ENCODE measurements around the gene CACNA1C. TPM values are rescaled to one million over a fixed set of nuclear protein-coding genes. Genes with fewer than 3 reads are reported as not detected.

CACNA1C gene
- total and polyA plus RNA-seq, 2 of the 4 experiments (the other 2 are of a cell fraction) = 1.6 to 2.6 TPM

GRCh38 chr12:2145433-2145998 lies 92.7 kb downstream of the CACNA1C start:
- Histone ChIP-seq H2BK120ac (ENCODE audit: low read depth, low read length) (no peak overlapping the region), H3K9me1 (ENCODE audit: insufficient read depth, low read length) (0 out of 2 replicates have a peak, but pooled peaks cover 3% of the 10 kb centered on the region), H4K5ac (ENCODE audit: low read depth, low read length) (no peak overlapping the region), H3K36me3 (ENCODE audit: control insufficient read depth, insufficient read depth, low read length) (no peaks in the 10 kb centered on the region), H3K4ac (ENCODE audit: low read depth, low read length) (no peak overlapping the region), H3K27ac (ENCODE audit: insufficient read depth, low read length) (peak overlapping the region; percentile 32; the same call in 1 of the 2 replicates), H3K79me1 (ENCODE audit: low read depth in 1 of 2, low read length in 2 of 2) (peaks cover 3 to 7% of the 10 kb centered on the region in 2 experiments; a peak in 2 of 4 replicates), H3K4me1 (ENCODE audit: control insufficient read depth, insufficient read depth, low read length) (peaks cover 9% of the 10 kb centered on the region; the same call in 1 of the 2 replicates), H2BK15ac (ENCODE audit: low read depth, low read length) (no peak overlapping the region), H2BK20ac (ENCODE audit: low read depth, low read length) (no peak overlapping the region), H3K27me3 (ENCODE audit: control insufficient read depth, insufficient read depth, low read length) (peaks cover 2% of the 10 kb centered on the region; the same call in 1 of the 2 replicates), H4K20me1 (ENCODE audit: insufficient read depth, low read length) (no peaks in the 10 kb centered on the region), H3K4me2 (ENCODE audit: low read depth, low read length) (no peak overlapping the region; the same call in 1 of the 2 replicates), H4K91ac (ENCODE audit: insufficient read depth, low read depth, low read length) (no peak overlapping the region), H3K18ac (ENCODE audit: low read depth, low read length) (no peak overlapping the region), H3K4me3 (ENCODE audit: insufficient read depth, low read depth, low read length) (no peak overlapping the region), H2AFZ (replicated peaks; ENCODE audit: low read length, poor library complexity) (no peak overlapping the region), H2AK9ac (replicated peaks; ENCODE audit: low read depth, low read length, poor library complexity) (no peak overlapping the region), H3K9ac (ENCODE audit: low read depth, low read length) (no peak overlapping the region), H3K56ac (ENCODE audit: extremely low read depth, insufficient read depth, low read length) (no peak overlapping the region), H2AK5ac (ENCODE audit: low read depth, low read length) (0 out of 2 replicates have a peak overlapping the region, but pooled peaks have one; percentile 1), H3K14ac (replicated peaks; ENCODE audit: low read depth, low read length) (no peak overlapping the region), H2BK5ac (ENCODE audit: low read depth, low read length, poor library complexity, severe bottlenecking) (no peak overlapping the region), H3K23ac (ENCODE audit: low read depth, low read length) (no peak overlapping the region), H3K9me3 (ENCODE audit: control insufficient read depth, insufficient read depth, low read length) (no peaks in the 10 kb centered on the region), H4K8ac (ENCODE audit: low read depth in 2 of 2, low read length in 2 of 2) (no peak overlapping the region)
- CTCF ChIA-PET = interaction anchor here (1.2 kb wide), 1 partner anchor 38 kb away, joined by 3 read pairs; no protein-coding TSS in a partner anchor
- DNase-seq (no peak), ATAC-seq (ENCODE audit: low read depth) (no peak)
- dilution Hi-C loops (cut with HindIII; ENCODE audit: low sequenced_read_pairs, unreplicated experiment) = no loop called here
- 100% methylated on average over 3 of the region's 7 CpGs; no CpG with 5 or more reads in 1 of the 2 experiments for WGBS, 2 experiments (ENCODE audit: extremely low coverage in 2 of 2, insufficient read length in 1 of 2)
- intact Hi-C loops (cut with micrococcal nuclease) = no loop called here
- in situ Hi-C loops (cut with MboI; ENCODE audit: low sequenced_read_pairs) = no loop called here
- TF ChIP-seq, protein P1, sequence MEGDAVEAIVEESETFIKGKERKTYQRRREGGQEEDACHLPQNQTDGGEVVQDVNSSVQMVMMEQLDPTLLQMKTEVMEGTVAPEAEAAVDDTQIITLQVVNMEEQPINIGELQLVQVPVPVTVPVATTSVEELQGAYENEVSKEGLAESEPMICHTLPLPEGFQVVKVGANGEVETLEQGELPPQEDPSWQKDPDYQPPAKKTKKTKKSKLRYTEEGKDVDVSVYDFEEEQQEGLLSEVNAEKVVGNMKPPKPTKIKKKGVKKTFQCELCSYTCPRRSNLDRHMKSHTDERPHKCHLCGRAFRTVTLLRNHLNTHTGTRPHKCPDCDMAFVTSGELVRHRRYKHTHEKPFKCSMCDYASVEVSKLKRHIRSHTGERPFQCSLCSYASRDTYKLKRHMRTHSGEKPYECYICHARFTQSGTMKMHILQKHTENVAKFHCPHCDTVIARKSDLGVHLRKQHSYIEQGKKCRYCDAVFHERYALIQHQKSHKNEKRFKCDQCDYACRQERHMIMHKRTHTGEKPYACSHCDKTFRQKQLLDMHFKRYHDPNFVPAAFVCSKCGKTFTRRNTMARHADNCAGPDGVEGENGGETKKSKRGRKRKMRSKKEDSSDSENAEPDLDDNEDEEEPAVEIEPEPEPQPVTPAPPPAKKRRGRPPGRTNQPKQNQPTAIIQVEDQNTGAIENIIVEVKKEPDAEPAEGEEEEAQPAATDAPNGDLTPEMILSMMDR (conservative IDR thresholded peaks at IDR 0.05; ENCODE audit: low read depth, low read length) = no peak
- no peak for TF ChIP-seq BHLHE40 (IDR thresholded peaks at IDR 0.05; ENCODE audit: low read depth, low read length)
- TF ChIP-seq CEBPB (IDR thresholded peaks at IDR 0.05; ENCODE audit: low read depth, low read length) = no peak
- TF ChIP-seq RCOR1 (IDR thresholded peaks at IDR 0.05; ENCODE audit: insufficient replicate concordance, low read length) = no peak
- no peak for TF ChIP-seq NFE2L2 (IDR thresholded peaks at IDR 0.05; ENCODE audit: low read depth, low read length)
- no peak for TF ChIP-seq RFX5 (IDR thresholded peaks at IDR 0.05; ENCODE audit: low read depth, low read length)
- no peak for TF ChIP-seq FOS (IDR thresholded peaks at IDR 0.05; ENCODE audit: low read depth, low read length)
- TF ChIP-seq USF2 (IDR thresholded peaks at IDR 0.05; ENCODE audit: low read depth, low read length) = no peak
- TF ChIP-seq MAZ (IDR thresholded peaks at IDR 0.05; ENCODE audit: borderline replicate concordance, low read depth, low read length) = no peak
- no peak for TF ChIP-seq MAFK (IDR thresholded peaks at IDR 0.05; ENCODE audit: low read depth, low read length)
- no peak for TF ChIP-seq POLR2A (IDR thresholded peaks at IDR 0.05; ENCODE audit: low read depth, low read length)
- TF ChIP-seq, protein P2, sequence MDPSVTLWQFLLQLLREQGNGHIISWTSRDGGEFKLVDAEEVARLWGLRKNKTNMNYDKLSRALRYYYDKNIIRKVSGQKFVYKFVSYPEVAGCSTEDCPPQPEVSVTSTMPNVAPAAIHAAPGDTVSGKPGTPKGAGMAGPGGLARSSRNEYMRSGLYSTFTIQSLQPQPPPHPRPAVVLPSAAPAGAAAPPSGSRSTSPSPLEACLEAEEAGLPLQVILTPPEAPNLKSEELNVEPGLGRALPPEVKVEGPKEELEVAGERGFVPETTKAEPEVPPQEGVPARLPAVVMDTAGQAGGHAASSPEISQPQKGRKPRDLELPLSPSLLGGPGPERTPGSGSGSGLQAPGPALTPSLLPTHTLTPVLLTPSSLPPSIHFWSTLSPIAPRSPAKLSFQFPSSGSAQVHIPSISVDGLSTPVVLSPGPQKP (IDR thresholded peaks at IDR 0.05; ENCODE audit: borderline replicate concordance, low read depth, low read length) = no peak
- TF ChIP-seq CHD1 (IDR thresholded peaks at IDR 0.05; ENCODE audit: low read depth, low read length) = no peak
- no peak for TF ChIP-seq MXI1 (IDR thresholded peaks at IDR 0.05; ENCODE audit: borderline replicate concordance, low read depth, low read length)
- TF ChIP-seq SMC3 (IDR thresholded peaks at IDR 0.05; ENCODE audit: low read depth, low read length) = no peak
- TF ChIP-seq RAD21 (IDR thresholded peaks at IDR 0.05; ENCODE audit: low read length) = no peak
- POLR2A ChIA-PET (ENCODE audit: unreplicated experiment) = interaction anchor here (0.6 kb wide), 1 partner anchor 84 kb away, joined by 3 read pairs; no protein-coding TSS in a partner anchor
- no TSS peak for BruUV-seq (replicated peaks)

Measured in IMR-90 (cell line).